T-helper 1 cell treated with Interleukin-12 subunit alpha and Interleukin-12 subunit beta and Interleukin-4 antibody, amounts not matched to agents 30 ng/mL and 1 ng/mL, for 36 hours (primary cell): Measurements from ENCODE around the gene FOCAD. TPM values are rescaled to one million over a fixed set of nuclear protein-coding genes. Genes with fewer than 3 reads are reported as not detected.

Experiments
- total RNA-seq: library from RNA; stranded (reverse); gene quantifications from 2 replicates; pipeline ENCODE4 v1.2.3, GENCODE V29; 2022

FOCAD gene
- total RNA-seq, 1 donor from 2014 or later: 31.1 TPM

Other genes starting within 250 kb of the FOCAD start
- 50.7 and 51.0 TPM in 2 replicates for gene MLLT3, start 61.8 kb upstream of the FOCAD start, total RNA-seq